Erythroblast (primary cell): Measurements from ENCODE around the gene FERD3L.

Source experiments
- GATA1 ChIP-seq: IDR thresholded peaks from 2 replicates; pipeline ENCODE4 v1.6.1; 2011; ENCODE audit warnings: low read depth, mild to moderate bottlenecking, control low read depth, low read length, moderate library complexity
- POLR2A ChIP-seq: IDR thresholded peaks from 2 replicates; pipeline ENCODE4 v1.6.1; 2011; ENCODE audit warnings: mild to moderate bottlenecking, low read length

DNA sequence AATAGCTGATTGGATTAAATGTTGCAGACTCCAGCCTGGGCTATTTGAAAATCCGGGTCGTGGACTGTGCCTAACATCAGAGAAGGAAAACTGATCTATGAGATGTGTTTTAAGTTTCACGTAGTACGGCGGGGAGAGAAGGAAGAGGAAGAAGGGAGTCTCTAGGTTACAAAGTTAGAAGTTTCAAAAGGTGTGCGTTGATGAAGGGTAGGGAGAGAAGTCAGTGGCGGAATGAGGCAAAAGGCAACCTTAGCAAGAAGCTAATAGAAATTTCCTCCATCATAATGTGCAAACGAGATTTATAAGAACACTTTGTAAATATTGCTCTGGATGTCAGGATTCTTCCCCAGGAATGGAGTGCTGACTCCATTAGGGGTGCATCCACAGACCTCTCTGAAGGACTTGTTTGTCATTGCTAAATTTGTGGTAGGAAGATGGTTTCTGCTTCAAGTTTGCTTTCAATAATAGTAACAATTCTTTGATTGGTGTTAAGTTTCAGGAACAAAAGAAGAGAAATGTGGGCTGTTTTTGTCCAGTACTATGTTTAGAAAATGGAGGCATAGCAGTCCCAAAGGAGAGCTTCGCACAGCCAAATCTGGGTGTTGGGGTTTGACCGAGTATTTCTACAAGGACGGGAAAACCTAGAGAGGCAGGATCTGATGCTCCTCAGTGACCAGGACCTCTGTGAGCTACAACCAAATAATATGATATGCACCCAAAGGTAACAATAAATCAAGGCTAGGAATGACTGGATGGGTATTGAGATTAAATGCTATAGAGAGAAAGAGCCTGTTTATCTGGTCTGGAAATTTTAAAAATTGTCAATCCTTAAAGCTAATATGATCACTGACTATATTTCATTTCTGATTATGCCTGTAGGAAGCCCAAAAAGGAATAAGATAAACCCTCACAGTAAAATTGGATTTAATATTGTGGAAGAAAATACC lies 35.9 kb downstream of the FERD3L start:
- TF ChIP-seq POLR2A (no peak), GATA1 (no peak)
